HEK293 (cell line): Measurements from ENCODE around the gene HOXD12.

Source experiments
- KLF16 ChIP-seq: fragments of 450-650 bp; formaldehyde crosslinking; IDR thresholded peaks from 2 replicates; pipeline ENCODE4 v1.5.1; 2017; ENCODE audit warnings: missing biosample characterization, missing genetic modification characterization
- SP7 ChIP-seq: fragments of 450-650 bp; formaldehyde crosslinking; IDR thresholded peaks from 2 replicates; pipeline ENCODE4 v1.5.1; 2016; ENCODE audit warnings: missing biosample characterization, missing genetic modification characterization
- ZBTB17 ChIP-seq: fragments of 450-650 bp; formaldehyde crosslinking; IDR thresholded peaks from 2 replicates; pipeline ENCODE4 v1.5.1; 2016; ENCODE audit warnings: missing biosample characterization, missing genetic modification characterization
- ZIC2 ChIP-seq: fragments of 450-650 bp; formaldehyde crosslinking; IDR thresholded peaks from 2 replicates; pipeline ENCODE4 v1.5.1; 2016; ENCODE audit warnings: missing biosample characterization, missing genetic modification characterization
- ZNF2 ChIP-seq: fragments of 450-650 bp; formaldehyde crosslinking; IDR thresholded peaks from 2 replicates; pipeline ENCODE4 v1.5.1; 2016; ENCODE audit warnings: missing biosample characterization, missing genetic modification characterization
- ZNF248 ChIP-seq: fragments of 450-650 bp; formaldehyde crosslinking; IDR thresholded peaks from 2 replicates; pipeline ENCODE4 v1.5.1; 2017; ENCODE audit warnings: missing biosample characterization, missing genetic modification characterization
- ZNF366 ChIP-seq: fragments of 450-650 bp; formaldehyde crosslinking; conservative IDR thresholded peaks from 2 replicates; pipeline ENCODE4 v1.5.1; 2016; ENCODE audit warnings: missing biosample characterization, missing genetic modification characterization
- ZNF391 ChIP-seq: fragments of 450-650 bp; formaldehyde crosslinking; IDR thresholded peaks from 2 replicates; pipeline ENCODE4 v1.5.1; 2016; ENCODE audit warnings: low read depth, missing biosample characterization, missing genetic modification characterization, borderline replicate concordance
- ZNF404 ChIP-seq: fragments of 450-650 bp; formaldehyde crosslinking; IDR thresholded peaks from 2 replicates; pipeline ENCODE4 v1.5.1; 2017; ENCODE audit warnings: missing biosample characterization, missing genetic modification characterization
- ZNF529 ChIP-seq: fragments of 450-650 bp; formaldehyde crosslinking; IDR thresholded peaks from 2 replicates; pipeline ENCODE4 v1.5.1; 2017; ENCODE audit warnings: missing genetic modification characterization, missing biosample characterization; ENCODE audit not compliant: insufficient replicate concordance
- ZNF585B ChIP-seq: fragments of 450-650 bp; formaldehyde crosslinking; IDR thresholded peaks from 2 replicates; pipeline ENCODE4 v1.5.1; 2016; ENCODE audit warnings: missing biosample characterization, missing genetic modification characterization
- ZNF645 ChIP-seq: fragments of 450-650 bp; formaldehyde crosslinking; IDR thresholded peaks from 2 replicates; pipeline ENCODE4; 2016; ENCODE audit warnings: missing biosample characterization, missing genetic modification characterization
- ZNF660 ChIP-seq: fragments of 450-650 bp; IDR thresholded peaks from 2 replicates; pipeline ENCODE4 v1.5.1; 2018; ENCODE audit warnings: missing biosample characterization, mild to moderate bottlenecking, missing genetic modification characterization
- ZNF692 ChIP-seq: fragments of 450-650 bp; formaldehyde crosslinking; IDR thresholded peaks from 2 replicates; pipeline ENCODE4 v1.5.1; 2016; ENCODE audit warnings: missing biosample characterization, missing genetic modification characterization
- ZNF76 ChIP-seq: fragments of 450-650 bp; formaldehyde crosslinking; IDR thresholded peaks from 2 replicates; pipeline ENCODE4; 2016; ENCODE audit warnings: low read depth, missing biosample characterization, missing genetic modification characterization, borderline replicate concordance
- ZNF777 ChIP-seq: fragments of 450-650 bp; formaldehyde crosslinking; IDR thresholded peaks from 2 replicates; pipeline ENCODE4 v1.5.1; 2017; ENCODE audit warnings: missing biosample characterization, missing genetic modification characterization, borderline replicate concordance
- TF ChIP-seq, protein P1 (sequence below): fragments of 450-650 bp; formaldehyde crosslinking; IDR thresholded peaks from 2 replicates; pipeline ENCODE4 v1.5.1; 2016; ENCODE audit warnings: missing biosample characterization, missing genetic modification characterization
- TF ChIP-seq, protein P2 (sequence below): fragments of 450-650 bp; formaldehyde crosslinking; IDR thresholded peaks from 2 replicates; pipeline ENCODE4 v1.5.1; 2016; ENCODE audit warnings: missing biosample characterization, missing genetic modification characterization, low read depth

HOXD12 gene

DNA sequence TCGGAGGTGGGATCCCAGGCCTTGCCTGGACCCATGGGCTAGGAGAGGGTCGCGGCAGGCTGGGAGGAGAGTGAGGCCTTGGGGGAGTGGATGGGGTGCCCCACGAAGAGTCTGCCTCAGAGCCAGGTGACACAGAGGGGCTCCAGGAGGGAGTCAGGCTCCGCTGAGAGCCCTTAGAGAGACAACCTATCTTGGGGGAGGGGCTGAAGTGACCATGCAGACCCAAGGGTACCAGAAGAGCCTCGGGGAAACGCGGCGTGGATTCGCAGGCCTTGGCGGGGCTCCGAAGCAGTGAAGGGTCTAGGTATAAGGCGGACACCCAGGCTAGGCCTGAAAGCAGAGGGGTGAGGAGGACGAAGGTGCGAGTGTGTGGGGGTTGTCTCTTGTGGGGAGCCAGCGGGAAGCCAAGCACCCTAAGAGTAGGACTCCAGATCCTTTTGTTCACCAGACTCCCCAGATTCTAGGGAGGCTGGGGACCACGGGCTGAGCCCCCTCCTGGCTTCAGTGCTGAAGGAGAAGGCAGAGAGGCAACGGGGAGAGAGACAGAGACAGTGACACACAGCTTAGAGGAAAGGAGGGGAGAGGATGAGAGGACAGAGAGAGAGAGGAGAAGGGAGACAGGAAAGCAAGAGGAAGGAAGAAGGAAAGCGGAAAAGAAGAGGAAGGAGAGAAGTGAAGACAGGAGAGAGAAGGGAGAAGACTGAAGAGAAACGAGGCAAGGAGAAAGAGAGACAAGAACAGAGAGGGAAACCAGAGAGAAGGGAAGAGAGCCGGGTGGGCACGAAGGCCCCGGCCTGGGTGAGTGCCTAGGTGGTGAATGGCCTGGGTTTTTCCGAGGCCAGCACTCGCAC, 6.4 kb downstream of the HOXD12 start (continued):
- TF ChIP-seq ZBTB17 (tag by site-specific recombination) (peak; percentile 82), ZNF777 (tag by site-specific recombination) (no peak), KLF16 (tag by site-specific recombination) (no peak), ZNF585B (tag by site-specific recombination) (no peak), ZNF404 (no peak), ZNF2 (no peak; the same call in 1 of the 2 replicates), ZNF76 (tag by site-specific recombination) (0 out of 2 replicates have a peak, but pooled peaks have one; percentile 6), ZNF660 (no peak), ZNF248 (tag by site-specific recombination) (no peak), ZIC2 (tag by site-specific recombination) (no peak), SP7 (tag by site-specific recombination) (0 out of 2 replicates have a peak, but pooled peaks have one; percentile 34), ZNF692 (tag by site-specific recombination) (no peak), ZNF391 (tag by site-specific recombination) (peak; percentile 52; the same call in 1 of the 2 replicates), ZNF645 (tag by site-specific recombination) (no peak), ZNF529 (no peak), ZNF366 (tag by site-specific recombination) (peak; percentile 99)
- TF ChIP-seq, protein P1, sequence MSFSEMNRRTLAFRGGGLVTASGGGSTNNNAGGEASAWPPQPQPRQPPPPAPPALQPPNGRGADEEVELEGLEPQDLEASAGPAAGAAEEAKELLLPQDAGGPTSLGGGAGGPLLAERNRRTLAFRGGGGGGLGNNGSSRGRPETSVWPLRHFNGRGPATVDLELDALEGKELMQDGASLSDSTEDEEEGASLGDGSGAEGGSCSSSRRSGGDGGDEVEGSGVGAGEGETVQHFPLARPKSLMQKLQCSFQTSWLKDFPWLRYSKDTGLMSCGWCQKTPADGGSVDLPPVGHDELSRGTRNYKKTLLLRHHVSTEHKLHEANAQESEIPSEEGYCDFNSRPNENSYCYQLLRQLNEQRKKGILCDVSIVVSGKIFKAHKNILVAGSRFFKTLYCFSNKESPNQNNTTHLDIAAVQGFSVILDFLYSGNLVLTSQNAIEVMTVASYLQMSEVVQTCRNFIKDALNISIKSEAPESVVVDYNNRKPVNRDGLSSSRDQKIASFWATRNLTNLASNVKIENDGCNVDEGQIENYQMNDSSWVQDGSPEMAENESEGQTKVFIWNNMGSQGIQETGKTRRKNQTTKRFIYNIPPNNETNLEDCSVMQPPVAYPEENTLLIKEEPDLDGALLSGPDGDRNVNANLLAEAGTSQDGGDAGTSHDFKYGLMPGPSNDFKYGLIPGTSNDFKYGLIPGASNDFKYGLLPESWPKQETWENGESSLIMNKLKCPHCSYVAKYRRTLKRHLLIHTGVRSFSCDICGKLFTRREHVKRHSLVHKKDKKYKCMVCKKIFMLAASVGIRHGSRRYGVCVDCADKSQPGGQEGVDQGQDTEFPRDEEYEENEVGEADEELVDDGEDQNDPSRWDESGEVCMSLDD (tag by site-specific recombination): peak; percentile 34
- TF ChIP-seq, protein P2, sequence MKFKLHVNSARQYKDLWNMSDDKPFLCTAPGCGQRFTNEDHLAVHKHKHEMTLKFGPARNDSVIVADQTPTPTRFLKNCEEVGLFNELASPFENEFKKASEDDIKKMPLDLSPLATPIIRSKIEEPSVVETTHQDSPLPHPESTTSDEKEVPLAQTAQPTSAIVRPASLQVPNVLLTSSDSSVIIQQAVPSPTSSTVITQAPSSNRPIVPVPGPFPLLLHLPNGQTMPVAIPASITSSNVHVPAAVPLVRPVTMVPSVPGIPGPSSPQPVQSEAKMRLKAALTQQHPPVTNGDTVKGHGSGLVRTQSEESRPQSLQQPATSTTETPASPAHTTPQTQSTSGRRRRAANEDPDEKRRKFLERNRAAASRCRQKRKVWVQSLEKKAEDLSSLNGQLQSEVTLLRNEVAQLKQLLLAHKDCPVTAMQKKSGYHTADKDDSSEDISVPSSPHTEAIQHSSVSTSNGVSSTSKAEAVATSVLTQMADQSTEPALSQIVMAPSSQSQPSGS (tag by site-specific recombination): no peak
